ENCODE results near the gene MKRN2. TPM values are rescaled to one million over a fixed set of nuclear protein-coding genes. Genes with fewer than 3 reads are reported as not detected.

Gene MKRN2
- total and polyA plus RNA-seq, 7 donors: 17.2 to 35.5 (median 21.2) TPM

DNA sequence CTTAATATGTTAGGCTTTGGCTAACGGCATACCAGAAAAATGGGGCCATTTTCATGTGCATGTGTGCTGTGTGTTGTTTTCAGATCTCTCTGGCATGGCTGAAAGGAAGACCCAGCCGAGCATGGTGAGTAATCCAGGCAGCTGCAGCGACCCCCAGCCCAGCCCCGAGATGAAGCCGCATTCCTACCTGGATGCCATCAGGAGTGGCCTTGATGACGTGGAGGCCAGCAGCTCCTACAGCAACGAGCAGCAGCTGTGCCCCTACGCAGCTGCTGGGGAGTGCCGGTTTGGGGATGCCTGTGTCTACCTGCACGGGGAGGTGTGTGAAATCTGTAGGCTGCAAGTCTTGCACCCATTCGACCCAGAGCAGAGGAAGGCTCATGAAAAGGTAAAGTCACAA, 15.1 kb downstream of the MKRN2 start:
- DNase-seq (no peak), ATAC-seq (no peak)
- H3K4me1 ChIP-seq: peaks cover 13% of the 10 kb centered on the region
- intact Hi-C loops (cut with DNase I): no loop called here
- no peaks in the 10 kb centered on the region for H3K27me3 ChIP-seq (ENCODE audit: insufficient read depth in 3 of 3, low read length in 2 of 3)
- no peak overlapping the region for H3K27ac ChIP-seq
- no peaks in the 10 kb centered on the region for H3K9me3 ChIP-seq
- WGBS, 3 donors: 89 to 93% (median 93%) methylated on average over 11 of the region's 11 CpGs
- no peak overlapping the region for H3K4me3 ChIP-seq
- TF ChIP-seq, protein P1, sequence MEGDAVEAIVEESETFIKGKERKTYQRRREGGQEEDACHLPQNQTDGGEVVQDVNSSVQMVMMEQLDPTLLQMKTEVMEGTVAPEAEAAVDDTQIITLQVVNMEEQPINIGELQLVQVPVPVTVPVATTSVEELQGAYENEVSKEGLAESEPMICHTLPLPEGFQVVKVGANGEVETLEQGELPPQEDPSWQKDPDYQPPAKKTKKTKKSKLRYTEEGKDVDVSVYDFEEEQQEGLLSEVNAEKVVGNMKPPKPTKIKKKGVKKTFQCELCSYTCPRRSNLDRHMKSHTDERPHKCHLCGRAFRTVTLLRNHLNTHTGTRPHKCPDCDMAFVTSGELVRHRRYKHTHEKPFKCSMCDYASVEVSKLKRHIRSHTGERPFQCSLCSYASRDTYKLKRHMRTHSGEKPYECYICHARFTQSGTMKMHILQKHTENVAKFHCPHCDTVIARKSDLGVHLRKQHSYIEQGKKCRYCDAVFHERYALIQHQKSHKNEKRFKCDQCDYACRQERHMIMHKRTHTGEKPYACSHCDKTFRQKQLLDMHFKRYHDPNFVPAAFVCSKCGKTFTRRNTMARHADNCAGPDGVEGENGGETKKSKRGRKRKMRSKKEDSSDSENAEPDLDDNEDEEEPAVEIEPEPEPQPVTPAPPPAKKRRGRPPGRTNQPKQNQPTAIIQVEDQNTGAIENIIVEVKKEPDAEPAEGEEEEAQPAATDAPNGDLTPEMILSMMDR (IDR thresholded peaks at IDR 0.05): no peak
- peaks cover 15 to 85% of the 10 kb centered on the region in 2 donors for H3K36me3 ChIP-seq (ENCODE audit: insufficient read depth in 1 of 2, low read depth in 1 of 2)

DNA sequence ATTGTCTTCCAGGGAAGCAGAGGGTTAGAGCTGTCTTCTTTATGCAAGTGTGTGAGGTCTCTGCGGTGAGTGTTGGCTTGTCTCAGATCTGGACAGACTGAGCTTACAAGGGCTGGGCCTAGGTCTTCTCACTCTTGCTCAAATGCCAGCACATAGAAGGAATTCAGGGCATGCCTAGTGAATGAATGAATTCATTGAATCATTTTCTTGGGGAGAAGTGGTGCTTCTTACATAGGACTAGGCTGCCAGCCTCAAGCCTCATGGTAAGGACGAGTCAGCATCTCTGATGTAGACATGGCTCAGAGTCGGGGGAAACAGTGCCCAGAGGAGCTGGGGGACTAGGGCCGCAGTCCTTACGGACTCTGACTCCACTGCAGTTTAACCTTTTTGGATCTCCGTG, 17.2 kb downstream of the MKRN2 start:
- H3K4me3 ChIP-seq: no peak overlapping the region
- H3K27ac ChIP-seq: no peak overlapping the region
- TF ChIP-seq, protein P1 (IDR thresholded peaks at IDR 0.05): no peak
- ATAC-seq: no peak
- no peaks in the 10 kb centered on the region for H3K27me3 ChIP-seq (ENCODE audit: insufficient read depth in 3 of 3, low read length in 2 of 3)
- no peaks in the 10 kb centered on the region for H3K4me1 ChIP-seq
- no peak for DNase-seq
- H3K36me3 ChIP-seq (ENCODE audit: insufficient read depth in 1 of 2, low read depth in 1 of 2): peaks cover 15 to 100% of the 10 kb centered on the region in 2 donors
- intact Hi-C loops (cut with DNase I): no loop called here
- 91 to 96% (median 95%) methylated on average over 6 of the region's 6 CpGs for WGBS, 3 donors
- H3K9me3 ChIP-seq: no peaks in the 10 kb centered on the region

DNA sequence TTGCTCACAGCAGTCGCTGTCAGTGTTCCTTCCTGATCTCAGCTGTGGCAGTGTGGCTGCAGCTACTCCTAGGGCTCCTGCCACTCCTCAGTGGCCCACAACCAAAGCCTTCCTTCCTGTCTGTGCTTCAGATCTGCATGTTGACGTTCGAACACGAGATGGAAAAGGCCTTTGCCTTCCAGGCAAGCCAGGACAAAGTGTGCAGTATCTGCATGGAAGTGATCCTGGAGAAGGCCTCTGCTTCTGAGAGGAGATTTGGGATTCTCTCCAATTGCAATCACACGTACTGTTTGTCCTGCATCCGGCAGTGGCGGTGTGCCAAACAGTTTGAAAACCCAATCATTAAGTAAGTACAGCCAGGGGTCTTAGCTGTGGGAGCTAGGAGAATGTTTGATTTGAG, 17.8 kb downstream of the MKRN2 start:
- H3K4me1 ChIP-seq: no peaks in the 10 kb centered on the region
- ATAC-seq (no peak), DNase-seq (no peak)
- intact Hi-C loops (cut with DNase I): no loop called here
- TF ChIP-seq, protein P1 (IDR thresholded peaks at IDR 0.05): no peak
- H3K9me3 ChIP-seq: no peaks in the 10 kb centered on the region
- no peak overlapping the region for H3K27ac ChIP-seq
- no peaks in the 10 kb centered on the region for H3K27me3 ChIP-seq (ENCODE audit: insufficient read depth in 3 of 3, low read length in 2 of 3)
- H3K36me3 ChIP-seq (ENCODE audit: insufficient read depth in 1 of 2, low read depth in 1 of 2): peaks cover 13 to 100% of the 10 kb centered on the region in 2 donors
- H3K4me3 ChIP-seq: no peak overlapping the region
- 51 to 64% (median 64%) methylated on average over 7 of the region's 7 CpGs for WGBS, 3 donors

DNA sequence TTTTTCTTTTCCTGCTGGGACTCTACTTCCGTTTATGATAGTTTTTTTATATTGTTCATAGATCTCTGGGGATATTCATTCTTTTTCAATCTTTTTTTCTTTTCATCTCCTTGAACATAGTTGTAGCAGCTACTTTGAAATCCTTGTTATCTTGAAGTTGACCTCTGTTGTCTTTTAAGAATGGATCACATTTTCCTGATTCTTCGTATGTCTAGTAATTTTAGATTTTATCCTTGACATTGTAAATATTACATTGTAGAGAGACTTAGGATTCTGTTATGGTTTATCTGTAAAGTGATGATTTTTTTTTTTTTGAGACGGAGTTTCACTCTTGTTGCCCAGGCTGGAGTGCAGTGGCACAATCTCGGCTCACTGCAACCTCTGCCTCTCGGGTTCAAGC, 20.5 kb downstream of the MKRN2 start:
- Histone ChIP-seq H3K4me3 (no peak overlapping the region), H3K27ac (no peak overlapping the region), H3K27me3 (ENCODE audit: insufficient read depth in 3 of 3, low read length in 2 of 3) (no peaks in the 10 kb centered on the region), H3K9me3 (no peaks in the 10 kb centered on the region), H3K36me3 (ENCODE audit: insufficient read depth in 1 of 2, low read depth in 1 of 2) (peaks cover 8 to 99% of the 10 kb centered on the region in 2 donors), H3K4me1 (no peaks in the 10 kb centered on the region)
- ATAC-seq: no peak
- DNase-seq: no peak
- TF ChIP-seq, protein P1 (IDR thresholded peaks at IDR 0.05): no peak
- intact Hi-C loops (cut with DNase I): no loop called here
- 91 to 95% (median 94%) methylated on average over 5 of the region's 5 CpGs for WGBS, 3 donors

DNA sequence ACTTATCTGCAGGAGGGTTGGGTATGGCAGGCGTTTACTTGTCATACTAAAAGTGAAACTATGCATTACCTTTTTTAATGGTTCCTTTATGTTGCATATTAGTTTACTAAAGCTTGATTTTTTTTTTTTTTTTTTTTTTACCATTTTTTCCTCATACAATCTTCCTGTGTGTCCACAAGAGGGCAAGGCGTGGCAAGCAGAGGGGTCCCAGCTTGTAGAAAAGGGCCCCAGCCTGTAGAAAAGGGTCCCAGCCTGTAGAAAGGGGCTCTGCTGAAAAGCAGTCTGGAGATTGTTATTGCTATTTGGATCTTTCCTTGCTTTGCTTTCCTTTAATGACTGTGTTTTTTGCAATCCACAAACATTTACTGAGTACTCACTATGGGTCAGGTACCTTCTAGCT, 21.9 kb downstream of the MKRN2 start:
- ATAC-seq (no peak), DNase-seq (no peak)
- intact Hi-C loops (cut with DNase I): no loop called here
- no peak overlapping the region for H3K4me3 ChIP-seq
- TF ChIP-seq, protein P1 (IDR thresholded peaks at IDR 0.05): no peak
- no peaks in the 10 kb centered on the region for H3K9me3 ChIP-seq
- H3K27ac ChIP-seq: no peak overlapping the region
- WGBS, 3 donors: 90 to 98% (median 96%) methylated on average over 2 of the region's 2 CpGs
- H3K27me3 ChIP-seq (ENCODE audit: insufficient read depth in 3 of 3, low read length in 2 of 3): no peaks in the 10 kb centered on the region
- H3K4me1 ChIP-seq: no peaks in the 10 kb centered on the region
- peaks cover 8 to 99% of the 10 kb centered on the region in 2 donors for H3K36me3 ChIP-seq (ENCODE audit: insufficient read depth in 1 of 2, low read depth in 1 of 2)
